PC-9 (cell line): Measurements from ENCODE around the gene TXLNA.

Experiments used
- EZH2 ChIP-seq: fragments of 200-600 bp; sonication (generic); IDR thresholded peaks from 2 replicates; pipeline ENCODE4 v1.8.0; 2017; ENCODE audit warnings: antibody characterized with exemption, low read depth
- TF ChIP-seq, protein P1 (sequence below): fragments of 200-600 bp; sonication (generic); conservative IDR thresholded peaks from 2 replicates; pipeline ENCODE4 v1.6.1; 2017; ENCODE audit warnings: mixed run types, antibody characterized with exemption, mild to moderate bottlenecking, moderate library complexity

DNA sequence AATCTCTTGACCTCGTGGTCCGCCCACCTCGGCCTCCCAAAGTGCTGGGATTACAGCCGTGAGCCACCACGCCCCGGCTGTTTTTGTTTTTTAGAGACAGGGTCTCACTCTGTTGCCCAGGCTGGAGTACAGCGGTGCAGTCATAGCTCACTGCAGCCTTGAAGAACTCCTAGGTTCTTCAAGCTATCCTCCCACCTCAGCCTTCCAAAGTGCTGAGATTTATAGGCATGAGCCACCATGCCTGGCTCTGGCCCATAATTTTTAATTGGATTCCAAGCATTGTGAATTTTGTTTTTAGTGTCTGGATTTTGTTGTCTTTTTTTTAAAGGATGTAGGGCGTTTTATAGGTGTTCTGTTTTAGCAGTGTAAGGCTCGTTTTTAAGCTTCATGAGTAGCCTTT lies 28.6 kb upstream of the TXLNA start:
- TF ChIP-seq, protein P1, sequence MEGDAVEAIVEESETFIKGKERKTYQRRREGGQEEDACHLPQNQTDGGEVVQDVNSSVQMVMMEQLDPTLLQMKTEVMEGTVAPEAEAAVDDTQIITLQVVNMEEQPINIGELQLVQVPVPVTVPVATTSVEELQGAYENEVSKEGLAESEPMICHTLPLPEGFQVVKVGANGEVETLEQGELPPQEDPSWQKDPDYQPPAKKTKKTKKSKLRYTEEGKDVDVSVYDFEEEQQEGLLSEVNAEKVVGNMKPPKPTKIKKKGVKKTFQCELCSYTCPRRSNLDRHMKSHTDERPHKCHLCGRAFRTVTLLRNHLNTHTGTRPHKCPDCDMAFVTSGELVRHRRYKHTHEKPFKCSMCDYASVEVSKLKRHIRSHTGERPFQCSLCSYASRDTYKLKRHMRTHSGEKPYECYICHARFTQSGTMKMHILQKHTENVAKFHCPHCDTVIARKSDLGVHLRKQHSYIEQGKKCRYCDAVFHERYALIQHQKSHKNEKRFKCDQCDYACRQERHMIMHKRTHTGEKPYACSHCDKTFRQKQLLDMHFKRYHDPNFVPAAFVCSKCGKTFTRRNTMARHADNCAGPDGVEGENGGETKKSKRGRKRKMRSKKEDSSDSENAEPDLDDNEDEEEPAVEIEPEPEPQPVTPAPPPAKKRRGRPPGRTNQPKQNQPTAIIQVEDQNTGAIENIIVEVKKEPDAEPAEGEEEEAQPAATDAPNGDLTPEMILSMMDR = no peak
- no peak for TF ChIP-seq EZH2
